Hepatic stellate cell (primary cell): Measurements from ENCODE around the gene SAPCD2.

Source experiments
- DNase-seq: peaks from one replicate; pipeline ENCODE4 v3.0.0; 2011; ENCODE audit warnings: low spot score

The SAPCD2 gene

DNA sequence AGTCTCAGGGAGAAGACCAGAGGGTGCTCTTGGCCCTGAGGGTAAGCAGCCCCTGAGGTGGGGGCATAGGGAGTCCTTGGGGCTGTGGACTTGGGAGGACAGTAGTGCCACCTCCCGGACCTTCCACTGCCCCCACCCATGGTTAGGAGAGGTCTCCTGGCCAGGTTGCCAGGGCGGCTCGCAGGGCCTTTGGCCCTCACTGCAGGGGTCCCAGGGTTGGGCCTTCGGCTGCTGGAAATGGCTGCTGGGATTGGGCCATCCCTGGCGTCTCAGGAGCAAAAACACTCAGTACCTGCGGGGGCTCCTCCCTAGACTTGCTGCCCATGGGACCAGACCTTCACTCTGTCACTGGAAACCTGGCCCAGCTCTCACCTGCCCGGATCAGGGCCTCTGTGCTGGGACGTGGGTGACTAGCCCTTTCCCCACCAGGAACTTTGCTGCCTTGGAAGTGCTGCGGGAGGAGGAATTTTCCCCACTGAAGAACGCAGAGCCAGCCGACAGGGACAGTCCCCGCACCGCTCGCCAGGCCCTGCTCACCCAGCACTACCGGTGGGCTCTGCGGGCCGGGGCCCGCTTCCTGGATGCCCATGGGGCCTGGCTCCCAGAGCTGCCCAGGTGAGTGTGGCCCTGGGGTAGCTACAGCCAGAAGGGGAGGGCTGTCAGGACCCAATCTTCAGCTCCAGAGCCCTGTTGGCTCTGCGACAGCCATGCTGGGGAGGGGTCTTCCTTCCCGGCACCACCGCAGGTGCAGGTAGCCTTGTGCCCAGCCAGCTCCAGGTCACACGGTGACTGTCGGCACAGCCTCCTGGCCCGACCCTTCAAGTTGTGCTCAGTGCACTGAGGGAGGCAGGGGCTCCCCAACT is 10.1 kb upstream of the SAPCD2 start:
- no peak for DNase-seq

DNA sequence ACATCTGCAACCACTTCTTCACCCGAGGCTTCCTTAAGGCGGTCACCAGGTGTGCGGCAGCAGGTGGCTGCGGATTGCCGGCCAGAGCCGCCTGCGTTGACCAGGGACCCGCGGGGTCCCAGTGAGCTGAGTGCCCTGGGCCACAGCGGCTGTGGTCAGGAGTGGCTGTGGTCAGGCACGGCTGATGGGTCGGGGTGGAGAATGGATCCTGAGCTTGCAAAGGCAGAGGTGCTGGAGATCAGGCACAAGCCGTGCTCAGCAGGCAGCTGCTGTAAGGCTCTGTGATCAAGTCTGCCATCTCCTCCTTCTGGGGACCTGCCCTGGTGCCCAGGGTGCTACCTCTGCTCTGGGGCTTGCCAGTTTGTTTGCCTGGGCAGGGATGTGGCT is 9.0 kb upstream of the SAPCD2 start:
- no peak for DNase-seq

DNA sequence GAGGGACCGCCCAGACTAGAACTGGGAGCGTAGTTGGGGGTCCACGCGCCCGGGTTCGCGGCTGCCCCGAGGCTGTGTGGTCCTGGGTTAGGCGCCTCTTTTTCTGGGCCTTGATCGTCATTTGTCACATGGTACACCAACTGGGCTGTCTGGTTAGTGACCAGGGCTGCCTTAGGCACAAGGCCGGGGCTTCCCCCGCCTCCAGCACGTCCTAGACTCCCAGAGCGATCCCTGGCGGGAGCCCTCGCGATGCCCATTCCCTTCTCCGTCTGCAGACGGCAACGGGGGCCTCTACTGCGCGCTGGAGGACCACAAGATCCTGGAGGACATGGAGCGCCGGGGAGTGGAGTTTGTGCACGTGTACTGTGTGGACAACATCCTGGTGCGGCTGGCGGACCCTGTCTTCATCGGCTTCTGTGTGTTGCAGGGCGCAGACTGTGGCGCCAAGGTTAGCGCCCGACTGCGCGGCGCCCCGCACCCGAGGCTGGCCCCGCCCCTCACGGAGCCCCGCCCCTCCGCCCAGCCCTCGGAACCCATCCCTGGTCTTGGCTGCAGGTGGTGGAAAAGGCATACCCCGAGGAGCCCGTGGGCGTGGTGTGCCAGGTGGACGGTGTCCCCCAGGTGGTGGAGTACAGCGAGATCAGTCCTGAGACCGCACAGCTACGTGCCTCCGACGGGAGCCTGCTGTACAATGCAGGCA is 8.5 kb upstream of the SAPCD2 start:
- DNase-seq, result no peak

DNA sequence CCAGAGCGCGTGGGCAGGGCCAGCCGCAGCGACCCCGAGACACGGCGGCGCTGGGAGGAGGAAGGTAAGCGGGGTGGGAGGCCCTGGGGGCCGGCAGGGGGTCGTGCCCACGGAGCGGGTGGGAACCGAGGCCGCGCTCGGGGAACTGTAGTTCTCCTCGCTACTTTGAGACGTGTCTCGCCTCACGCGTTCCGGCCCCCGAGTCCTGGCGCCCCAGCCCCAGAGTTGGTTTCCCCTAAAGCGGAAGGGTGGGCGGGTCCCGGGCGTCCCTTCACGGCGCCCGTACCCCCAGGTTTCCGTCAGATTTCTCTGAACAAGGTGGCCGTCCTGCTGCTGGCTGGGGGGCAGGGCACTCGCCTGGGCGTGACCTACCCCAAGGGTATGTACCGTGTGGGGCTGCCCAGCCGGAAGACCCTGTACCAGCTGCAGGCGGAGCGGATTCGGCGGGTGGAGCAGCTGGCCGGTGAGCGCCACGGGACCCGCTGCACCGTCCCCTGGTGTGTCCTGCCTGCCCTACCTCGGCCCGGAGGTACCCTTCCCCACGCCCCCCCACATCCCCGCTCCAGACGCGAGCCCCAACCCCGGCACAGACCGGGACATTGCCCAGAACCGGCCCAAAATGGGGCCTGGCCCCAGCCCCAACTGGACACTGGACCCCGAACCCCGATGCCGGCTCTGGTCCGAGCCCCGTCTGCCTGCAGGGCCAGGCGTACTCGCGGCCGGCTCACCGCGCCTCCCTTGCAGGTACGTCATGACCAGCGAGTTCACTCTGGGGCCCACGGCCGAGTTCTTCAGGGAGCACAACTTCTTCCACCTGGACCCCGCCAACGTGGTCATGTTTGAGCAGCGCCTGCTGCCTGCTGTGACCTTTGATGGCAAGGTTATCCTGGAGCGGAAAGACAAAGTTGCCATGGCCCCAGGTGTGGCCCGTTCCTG is 7.7 kb upstream of the SAPCD2 start:
- DNase-seq, result no peak

DNA sequence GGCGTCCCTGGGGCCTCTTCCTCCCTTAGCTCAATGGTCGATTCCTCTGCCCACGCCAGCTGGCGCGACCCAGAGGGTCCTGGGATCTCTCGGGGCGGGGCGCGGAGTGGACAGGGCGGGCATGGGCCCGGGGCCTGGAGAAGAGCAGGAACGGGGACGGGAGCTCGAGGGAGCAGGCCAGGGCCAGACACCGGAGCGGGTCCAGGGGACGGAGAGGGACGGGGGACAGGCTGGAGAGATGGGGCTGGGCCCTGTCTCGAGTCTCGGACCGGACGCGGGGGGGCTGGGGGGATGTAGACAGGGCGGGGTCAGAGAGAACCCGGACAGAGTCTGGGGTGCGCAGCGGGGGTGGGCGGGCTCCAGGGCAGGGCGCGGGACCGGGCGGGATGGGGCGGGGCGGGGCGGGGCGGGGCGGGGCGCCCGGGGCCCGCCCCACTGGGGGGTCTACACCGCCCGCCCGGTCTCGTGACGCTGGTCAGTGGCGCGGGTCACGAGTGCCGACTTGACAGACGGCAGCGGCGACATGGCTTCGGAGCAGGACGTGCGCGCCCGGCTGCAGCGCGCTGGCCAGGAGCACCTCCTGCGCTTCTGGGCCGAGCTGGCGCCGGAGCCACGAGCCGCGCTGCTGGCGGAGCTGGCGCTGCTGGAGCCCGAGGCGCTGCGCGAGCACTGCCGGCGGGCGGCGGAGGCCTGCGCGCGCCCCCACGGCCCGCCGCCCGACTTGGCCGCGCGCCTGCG is 6.8 kb upstream of the SAPCD2 start, which contains the start of gene UAP1L1:
UAP1L1 (plus strand) TSS at position 508 of the 738 bp plus-strand sequence; CDS start at position 524, 16 bp downstream.
- DNase-seq, result peak; percentile 67

DNA sequence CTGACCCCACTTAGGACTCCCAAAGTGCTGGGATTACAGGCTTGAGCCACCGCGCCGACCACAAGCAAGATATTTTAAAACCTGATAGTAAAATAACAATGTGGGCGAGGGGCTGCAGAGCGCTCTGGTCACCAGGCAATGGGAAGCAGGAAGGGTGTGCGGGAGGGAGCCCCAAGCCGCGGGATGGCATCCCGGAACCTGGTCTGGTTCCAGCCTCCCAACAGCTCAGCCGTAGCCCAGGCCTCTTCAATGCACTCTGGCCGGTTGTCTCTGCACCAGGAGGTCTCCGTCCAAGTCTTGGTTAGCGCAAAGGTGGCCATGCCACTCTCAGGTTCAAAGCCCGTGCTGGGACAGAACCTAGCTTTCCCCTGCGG is 6.3 kb upstream of the SAPCD2 start:
- no peak for DNase-seq

DNA sequence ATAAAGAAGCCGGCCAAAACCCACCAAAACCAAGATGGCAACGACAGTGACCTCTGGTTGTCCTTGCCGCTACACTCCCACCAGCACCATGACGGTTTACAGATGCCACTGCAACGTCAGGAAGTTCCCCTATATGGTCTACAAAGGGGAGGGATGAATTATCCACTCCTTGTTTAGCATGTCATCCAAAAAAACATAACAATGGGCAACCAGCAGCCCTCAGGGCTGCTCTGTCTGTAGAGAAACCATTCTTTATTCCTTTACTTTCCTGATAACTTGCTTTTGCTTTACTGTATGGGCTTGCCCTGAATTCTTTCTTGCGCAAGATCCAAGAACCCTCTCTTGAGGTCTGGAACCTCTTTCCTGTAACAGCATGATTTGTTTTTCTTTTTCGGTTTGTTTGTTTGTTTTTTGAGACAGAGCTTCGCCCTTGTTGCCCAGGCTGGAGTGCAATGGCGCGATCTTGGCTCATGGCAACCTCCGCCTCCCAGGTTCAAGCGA is 5.0 kb upstream of the SAPCD2 start:
- no peak for DNase-seq

DNA sequence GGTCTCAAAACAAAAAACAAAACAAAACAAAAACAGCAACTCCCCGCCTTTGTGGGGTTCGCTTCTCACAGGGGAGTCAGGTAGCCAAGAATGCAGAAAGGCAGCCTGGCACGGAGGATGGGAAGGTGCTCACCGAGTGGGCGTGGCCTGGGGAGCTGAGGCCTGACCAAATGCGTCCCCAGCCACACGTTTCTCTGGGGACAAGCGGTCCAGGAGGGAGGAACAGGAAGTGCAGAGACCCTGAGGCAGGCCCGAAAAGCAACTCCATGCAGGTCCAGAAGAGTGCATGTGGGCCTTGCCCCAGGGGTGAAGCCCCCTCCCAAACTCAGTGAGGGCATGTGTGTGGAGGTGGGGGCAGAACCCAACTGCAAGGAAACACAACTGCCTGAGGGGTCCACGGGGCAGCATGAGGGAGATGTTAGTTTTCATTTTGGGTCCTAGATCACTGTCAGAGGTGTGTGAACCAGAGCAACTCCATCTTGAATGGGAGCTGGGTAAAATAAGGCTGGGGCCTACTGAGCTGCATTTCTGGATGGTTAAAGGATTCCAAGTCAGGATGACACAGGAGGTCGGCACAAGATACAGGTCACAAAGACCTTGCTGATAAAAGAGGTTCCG is 4.4 kb upstream of the SAPCD2 start:
- DNase-seq, result no peak

DNA sequence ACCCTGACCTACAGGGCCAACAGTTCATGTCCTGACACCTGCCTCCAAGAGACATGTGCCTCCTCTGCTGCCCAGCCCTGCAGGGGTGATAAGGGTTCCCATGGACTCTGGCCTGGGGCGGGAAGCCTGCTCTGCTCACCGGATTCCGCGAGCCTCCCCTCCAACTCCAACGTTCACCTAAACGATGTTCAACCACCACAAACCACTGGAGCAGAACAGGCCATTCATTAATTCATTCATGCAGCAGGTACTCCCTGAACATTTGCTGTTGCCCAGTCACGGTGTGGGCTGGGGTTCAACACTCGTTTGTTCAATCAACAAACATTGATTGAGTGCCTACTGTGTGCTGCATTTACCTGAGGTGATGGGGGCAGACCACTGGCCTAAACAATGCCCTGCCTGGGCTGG is 3.6 kb upstream of the SAPCD2 start:
- no peak for DNase-seq

DNA sequence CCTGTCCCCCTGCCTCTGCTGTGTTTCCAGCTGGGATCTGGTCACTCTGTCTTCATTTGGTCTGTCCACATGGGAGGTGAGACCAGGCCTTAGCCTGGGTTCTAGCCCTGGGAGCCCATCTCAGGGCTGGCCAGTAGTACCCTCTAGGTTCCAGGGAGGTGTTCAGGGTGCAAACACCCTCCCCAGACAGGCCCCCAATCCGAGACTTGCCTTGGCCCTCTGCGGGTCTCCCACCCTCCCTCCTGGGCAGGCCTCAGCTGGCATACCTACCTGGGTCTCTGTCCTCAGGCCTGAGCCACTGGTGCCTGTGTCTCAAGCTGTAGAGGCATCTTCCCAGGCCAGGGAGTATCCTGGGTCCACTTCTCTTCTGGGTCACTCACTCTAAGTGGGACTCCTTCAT is 925 bp upstream of the SAPCD2 start:
- no peak for DNase-seq

DNA sequence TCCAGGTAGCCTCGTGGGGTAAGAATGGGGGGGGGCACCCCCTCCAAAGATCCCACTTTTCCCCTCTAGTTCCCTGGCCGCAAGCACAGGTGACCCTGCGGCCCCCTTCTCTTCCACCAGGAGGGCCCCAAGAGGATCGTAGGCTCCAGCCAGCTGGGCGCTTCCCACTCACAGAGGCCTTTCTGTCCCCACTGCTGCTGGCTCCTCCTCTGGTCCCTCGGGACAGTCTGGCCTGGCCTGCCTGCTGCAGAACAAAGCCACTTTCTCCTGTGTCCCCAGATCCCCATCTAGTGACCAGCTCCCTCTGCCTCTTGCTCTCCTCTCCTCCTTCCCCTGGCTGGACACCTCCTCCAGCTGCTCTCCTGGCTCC is 534 bp upstream of the SAPCD2 start:
- DNase-seq, result peak; percentile 55

DNA sequence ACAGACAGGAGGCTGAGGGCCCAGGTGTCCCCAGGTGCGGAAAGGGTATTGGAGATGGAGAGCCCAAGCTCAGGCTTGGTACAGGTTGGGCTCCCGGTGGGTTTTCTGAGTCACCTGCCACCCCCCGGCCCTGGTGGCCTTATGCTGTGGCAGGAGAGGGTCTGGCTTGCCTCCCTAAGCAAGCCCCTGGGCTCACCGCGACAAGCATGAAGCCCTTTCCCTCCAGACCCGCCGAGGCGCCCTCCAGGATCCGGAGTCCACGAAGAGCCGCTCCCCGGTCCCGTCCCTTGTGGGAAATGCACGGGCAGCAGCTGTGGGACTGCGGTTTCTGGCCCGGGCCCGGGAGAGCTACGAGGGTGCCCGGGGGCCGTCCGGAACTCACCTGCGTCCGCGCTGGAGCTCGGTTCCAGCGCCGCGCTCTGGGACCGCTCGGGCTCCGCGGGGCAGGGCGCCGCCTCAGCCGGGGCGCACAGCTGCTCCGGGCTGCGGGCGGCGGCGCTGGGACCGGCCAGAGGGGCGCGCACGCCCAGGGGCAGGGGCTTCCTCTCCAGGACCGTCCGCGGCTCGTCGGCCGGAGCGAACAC is 757 bp downstream of the SAPCD2 start:
- no peak for DNase-seq

DNA sequence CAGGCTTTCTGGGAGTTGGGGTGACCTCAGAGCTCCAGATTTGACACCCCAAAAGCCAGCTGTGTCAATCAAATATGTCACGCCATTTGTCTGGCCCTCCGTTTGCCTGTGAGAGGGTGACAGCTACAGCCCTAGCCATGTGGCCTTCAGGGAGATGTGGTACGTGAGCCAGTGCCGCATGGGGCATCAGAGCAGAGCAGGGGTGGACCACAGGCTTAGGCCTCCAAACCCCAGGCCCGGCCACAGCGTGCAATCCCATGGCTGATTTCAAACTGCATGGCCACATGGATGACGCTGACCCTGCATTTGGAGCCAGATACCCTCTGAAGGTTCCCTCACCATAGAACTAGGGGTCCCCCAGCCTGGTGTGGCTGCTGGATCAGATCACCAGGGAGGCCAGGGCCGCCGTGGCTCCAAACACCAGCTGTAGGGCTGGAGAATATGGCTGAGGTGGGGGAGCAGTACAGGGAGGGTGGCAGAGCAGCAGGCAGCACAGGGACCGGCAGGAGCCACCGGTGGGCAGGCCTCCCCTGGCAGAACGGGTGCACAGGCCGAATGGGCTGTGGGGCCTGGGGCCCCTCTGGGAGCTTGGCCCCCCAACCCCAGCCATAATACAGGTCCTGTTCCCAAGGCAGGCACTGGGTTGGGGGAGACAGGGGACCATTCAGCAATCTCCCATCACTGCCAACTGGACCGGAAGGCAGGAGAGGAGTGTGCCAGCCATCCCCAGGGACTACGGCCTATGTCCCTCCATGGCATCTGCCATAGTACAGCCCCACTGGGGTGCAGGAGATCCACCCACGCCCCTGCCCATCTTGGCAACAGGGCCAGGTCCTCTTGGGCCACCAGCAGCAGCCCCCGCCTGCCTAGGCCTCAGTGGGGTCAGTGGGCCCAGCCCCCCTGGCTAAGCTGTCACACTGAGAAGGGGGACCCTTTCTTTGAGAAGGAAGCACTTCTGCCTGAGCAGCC is 1.5 kb downstream of the SAPCD2 start:
- DNase-seq, result no peak

DNA sequence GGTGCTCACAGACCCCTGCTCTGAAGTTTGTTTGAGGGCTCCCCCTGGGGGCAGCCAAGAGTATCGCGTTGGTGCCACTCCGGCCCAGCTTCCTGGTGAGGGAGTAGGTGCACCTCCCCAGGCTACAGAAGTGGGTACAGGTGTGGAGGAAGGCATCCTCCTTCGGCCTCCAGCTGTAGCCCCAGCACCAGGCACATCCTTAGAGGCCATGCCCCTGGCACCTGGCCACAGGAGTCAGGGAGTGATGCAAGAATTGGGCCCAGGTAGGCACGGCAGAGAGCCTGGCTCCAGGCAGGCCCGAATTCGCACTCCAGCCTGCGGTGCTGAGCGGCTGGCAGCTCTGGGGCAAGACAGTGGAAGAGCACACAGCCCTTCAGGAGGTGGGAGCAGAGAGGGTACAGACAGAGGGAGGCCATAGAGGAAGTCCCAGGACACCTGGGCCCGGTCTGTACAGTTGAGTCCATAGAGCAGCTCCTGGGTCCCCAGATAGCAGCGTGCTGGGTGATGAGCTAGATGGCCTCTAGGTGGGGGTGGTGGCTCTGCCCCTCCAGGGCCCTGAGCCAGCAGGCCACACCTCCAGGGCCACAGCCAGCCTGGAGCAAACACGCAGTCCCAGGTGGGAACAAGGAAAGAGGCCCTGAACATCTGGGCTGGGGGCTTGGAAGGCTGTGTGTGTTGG is 2.4 kb downstream of the SAPCD2 start:
- peak; percentile 90 for DNase-seq

DNA sequence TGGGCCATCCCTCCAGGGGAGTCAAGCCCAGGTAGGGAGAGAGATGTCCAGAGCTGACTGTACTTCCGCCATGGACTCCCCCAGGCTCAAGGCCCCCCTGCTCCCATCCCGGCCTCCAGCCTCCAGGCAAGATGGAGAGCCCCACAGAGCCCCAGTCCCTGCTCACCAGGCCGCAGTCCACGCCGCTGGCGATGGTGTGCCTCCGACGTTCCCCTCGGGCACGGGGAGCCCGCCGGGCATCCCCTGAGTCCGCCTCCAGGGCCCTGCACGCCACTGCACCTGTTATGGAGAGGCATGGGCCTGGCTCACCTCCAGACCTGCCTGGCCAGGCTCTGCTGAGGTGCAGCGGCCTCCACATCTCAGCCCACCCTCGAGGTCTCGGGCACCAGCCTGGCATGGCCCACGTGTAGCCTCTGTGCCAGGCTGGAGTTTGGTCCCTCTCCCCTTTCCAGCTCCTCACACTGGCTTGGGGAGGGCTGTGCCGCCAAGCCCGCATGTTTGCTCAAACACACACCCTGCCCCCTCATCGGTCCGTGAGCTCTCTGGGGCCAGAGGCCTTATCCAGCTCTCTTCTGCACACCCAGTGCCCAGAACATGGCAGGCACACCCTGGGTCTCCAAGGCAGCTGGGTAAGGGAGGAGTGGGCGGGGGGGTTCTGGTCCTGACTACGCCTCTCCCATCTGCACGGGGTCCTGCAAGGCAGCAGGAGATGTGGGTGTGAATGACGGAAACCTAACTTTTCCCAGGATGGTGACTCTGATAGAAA is 4.1 kb downstream of the SAPCD2 start:
- DNase-seq, result no peak

DNA sequence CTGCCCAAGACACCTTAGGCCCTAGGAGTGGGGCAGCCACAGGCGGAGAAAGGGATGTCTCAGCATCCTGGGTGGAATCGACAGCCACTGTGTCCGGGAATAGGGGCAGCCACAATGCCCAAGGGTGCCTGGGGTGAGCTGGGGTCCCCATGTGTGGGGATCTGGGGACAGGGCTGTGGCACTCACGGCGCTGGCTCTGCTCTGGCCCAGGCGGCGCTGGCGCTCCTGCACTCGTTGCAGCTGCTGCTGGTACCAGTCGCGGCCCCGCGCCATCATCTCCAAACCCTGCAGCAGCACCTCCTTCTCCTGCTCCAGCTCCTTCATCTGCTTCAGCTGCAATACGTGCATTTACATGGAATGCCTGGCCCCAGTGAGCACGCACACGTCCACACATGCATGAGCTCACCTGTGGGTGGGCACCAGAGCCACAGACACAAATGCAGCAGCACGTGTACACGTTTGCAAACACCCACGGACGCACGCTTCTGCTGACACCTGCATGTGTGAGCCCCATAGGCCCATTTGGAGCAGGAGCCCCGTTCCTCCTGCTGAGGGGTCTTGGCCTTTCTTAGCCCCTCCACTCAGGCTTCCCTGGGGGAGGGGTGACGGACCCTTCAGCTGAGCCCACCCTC is 4.9 kb downstream of the SAPCD2 start:
- no peak for DNase-seq

DNA sequence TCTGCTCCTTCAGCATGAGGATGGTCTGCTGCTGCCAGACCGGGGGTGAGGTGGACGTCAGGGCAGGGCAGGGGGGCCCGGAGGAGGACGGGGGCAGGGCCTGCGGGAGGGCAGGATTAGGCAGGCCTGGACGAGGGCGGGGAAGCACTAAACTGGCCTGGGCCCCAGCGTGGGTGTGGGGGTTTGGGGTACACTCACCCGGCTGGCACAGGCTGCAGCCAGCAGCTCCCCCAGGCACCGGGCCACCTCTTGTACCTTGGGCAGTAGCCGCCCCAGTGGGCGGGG is 5.5 kb downstream of the SAPCD2 start:
- DNase-seq, result no peak
